Prostate gland (tissue), 2 donors: ENCODE measurements around the gene LYPD5. TPM values are rescaled to one million over a fixed set of nuclear protein-coding genes. Genes with fewer than 3 reads are reported as not detected.
A peak's percentile ranks its signal among the peaks of the same experiment; 100 is the strongest.
"Not testable (repeated sequence)": the region's sequence is repeated elsewhere in the genome, so short reads cannot be mapped to it uniquely, and the experiment has no call there.

ENCODE experiments used
- DNase-seq: peaks from one replicate; pipeline ENCODE4 v3.0.0-alpha.2; 2019; ENCODE audit warnings: low spot score
- H3K27ac ChIP-seq, 2 donors: fragments of 200-600 bp; sonication (generic); 2 replicates each; pipeline ENCODE4 v1.5.1; 2017 to 2019
- H3K27me3 ChIP-seq: fragments of 200-600 bp; sonication (generic); replicated peaks from 2 replicates; pipeline ENCODE4 v1.5.1; 2019; ENCODE audit not compliant: insufficient read depth
- H3K36me3 ChIP-seq, 2 donors: fragments of 200-600 bp; sonication (generic); 1 replicate in 1 of 2; 2 replicates in 1 of 2; pipeline versions ENCODE4 v1.5.1 to v1.8.1; 2017 to 2019
- H3K4me1 ChIP-seq: fragments of 200-600 bp; sonication (generic); replicated peaks from 2 replicates; pipeline ENCODE4 v1.5.1; 2019
- H3K4me3 ChIP-seq, 2 donors: fragments of 200-600 bp; sonication (generic); 2 replicates each; pipeline ENCODE4 v1.5.1; 2017 to 2019
- H3K9me3 ChIP-seq: fragments of 200-600 bp; sonication (generic); 2 replicates; pipeline ENCODE4 v1.5.1; 2017
- POLR2A ChIP-seq: fragments of 450-650 bp; IDR thresholded peaks from one replicate; pipeline ENCODE4 v1.6.1; 2016; ENCODE audit warnings: antibody characterized with exemption, mild to moderate bottlenecking
- POLR2AphosphoS5 ChIP-seq: sonication (generic); formaldehyde crosslinking; IDR thresholded peaks from one replicate; pipeline ENCODE4 v1.6.1; 2017; ENCODE audit warnings: antibody characterized with exemption
- WGBS: methylation state at CpG from one replicate; pipeline ENCODE4 v1.1.5; 2018; 5-methylcytosine and 5-hydroxymethylcytosine counted together
- intact Hi-C: fragments of 100-400 bp; cut with DNase I; formaldehyde crosslinking; loops from one replicate; pipeline ENCODE4 v1.14.2; 2022
- total RNA-seq, 2 donors: library from RNA; depleted of rRNA; stranded (reverse); fragments of >200 nt; gene quantifications; one replicate each; pipeline ENCODE4 v1.1.0, GENCODE V29; 2016
- TF ChIP-seq, protein P1 (sequence below), 4 experiments: fragments of 200-600 bp in 2 of 4; fragments of 450-650 bp in 2 of 4; sonication (generic) in 2 of 4; IDR thresholded peaks; 1 replicate in 3 of 4; 2 replicates in 1 of 4; pipeline ENCODE4 v1.5.1; 2016 to 2019; ENCODE audit warnings: antibody characterized with exemption in 4 of 4, mild to moderate bottlenecking in 2 of 4, moderate library complexity in 2 of 4

LYPD5 gene
- total RNA-seq, 2 donors from 2014 or later: 2.7 to 6.2 TPM

DNA sequence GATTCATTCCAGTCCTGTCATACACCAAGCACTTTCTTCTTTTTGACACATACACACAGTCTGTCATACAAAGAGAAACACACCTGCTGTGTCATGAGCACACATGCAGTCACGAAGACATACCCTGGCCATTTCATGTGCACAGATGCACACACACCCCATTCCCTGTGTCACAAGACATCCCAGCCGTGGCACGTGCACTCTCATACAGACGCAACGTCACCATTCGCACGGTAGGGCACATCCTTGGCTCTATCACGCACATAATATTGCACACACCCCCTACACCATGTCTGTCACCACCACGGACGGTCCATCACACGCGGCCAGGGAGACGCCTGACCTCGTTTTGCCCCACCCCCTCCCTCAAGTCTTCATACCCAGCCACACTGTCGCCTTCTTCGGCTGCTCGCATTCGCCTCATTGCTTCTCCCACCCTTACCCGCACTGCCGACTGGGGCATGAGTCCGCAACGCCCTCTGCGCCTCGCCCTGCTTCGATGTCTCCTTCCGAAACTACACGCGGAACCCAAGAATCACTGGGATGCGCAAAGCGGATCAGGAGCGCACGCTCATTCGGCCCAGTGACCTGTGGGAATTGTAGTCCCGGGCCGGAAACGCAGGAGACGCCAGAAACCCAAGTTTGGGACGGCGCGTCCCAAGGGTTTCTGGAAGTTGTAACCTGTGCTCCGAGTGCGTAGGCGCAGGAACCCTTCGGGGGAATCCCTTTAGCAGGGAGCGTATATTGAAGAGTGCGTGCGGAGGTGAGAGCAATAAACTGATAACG, 18.0 kb upstream of the LYPD5 start:
- Histone ChIP-seq H3K4me3 (peak overlapping the region; percentile 18 to 32), H3K36me3 (no peaks in the 10 kb centered on the region), H3K27ac (no peak overlapping the region), H3K27me3 (no peaks in the 10 kb centered on the region), H3K9me3 (no peaks in the 10 kb centered on the region), H3K4me1 (no peaks in the 10 kb centered on the region)
- DNase-seq: no peak
- 11% methylated on average over 48 of the region's 48 CpGs for WGBS
- peak; percentile 21 for TF ChIP-seq POLR2AphosphoS5
- no peak for TF ChIP-seq POLR2A
- intact Hi-C loops: no loop called here

DNA sequence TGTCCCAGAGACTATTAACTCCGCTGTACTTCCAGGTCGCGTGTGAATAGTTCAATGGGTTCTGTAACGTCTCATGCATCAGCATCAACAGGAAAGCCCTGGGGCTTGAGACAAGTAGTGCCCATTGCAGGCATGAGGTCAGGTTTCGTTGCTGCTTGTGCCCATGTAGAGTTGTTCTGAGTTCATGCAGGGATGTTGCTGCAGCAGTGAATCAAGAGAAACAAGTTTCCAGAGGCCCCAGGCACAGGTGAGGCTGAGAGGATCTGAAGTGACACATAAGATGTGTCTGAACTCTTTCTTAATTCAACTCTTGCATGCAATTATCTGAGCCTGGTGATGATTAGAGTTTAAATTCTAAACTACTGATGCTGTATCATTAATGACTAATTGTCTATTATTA, 16.3 kb upstream of the LYPD5 start:
- H3K27me3 ChIP-seq: no peaks in the 10 kb centered on the region
- H3K36me3 ChIP-seq: no peaks in the 10 kb centered on the region
- H3K9me3 ChIP-seq: no peaks in the 10 kb centered on the region
- intact Hi-C loops: no loop called here
- H3K4me3 ChIP-seq: no peak overlapping the region
- DNase-seq: no peak
- no peak overlapping the region for H3K27ac ChIP-seq
- TF ChIP-seq POLR2A (no peak), POLR2AphosphoS5 (no peak)
- TF ChIP-seq, protein P1, sequence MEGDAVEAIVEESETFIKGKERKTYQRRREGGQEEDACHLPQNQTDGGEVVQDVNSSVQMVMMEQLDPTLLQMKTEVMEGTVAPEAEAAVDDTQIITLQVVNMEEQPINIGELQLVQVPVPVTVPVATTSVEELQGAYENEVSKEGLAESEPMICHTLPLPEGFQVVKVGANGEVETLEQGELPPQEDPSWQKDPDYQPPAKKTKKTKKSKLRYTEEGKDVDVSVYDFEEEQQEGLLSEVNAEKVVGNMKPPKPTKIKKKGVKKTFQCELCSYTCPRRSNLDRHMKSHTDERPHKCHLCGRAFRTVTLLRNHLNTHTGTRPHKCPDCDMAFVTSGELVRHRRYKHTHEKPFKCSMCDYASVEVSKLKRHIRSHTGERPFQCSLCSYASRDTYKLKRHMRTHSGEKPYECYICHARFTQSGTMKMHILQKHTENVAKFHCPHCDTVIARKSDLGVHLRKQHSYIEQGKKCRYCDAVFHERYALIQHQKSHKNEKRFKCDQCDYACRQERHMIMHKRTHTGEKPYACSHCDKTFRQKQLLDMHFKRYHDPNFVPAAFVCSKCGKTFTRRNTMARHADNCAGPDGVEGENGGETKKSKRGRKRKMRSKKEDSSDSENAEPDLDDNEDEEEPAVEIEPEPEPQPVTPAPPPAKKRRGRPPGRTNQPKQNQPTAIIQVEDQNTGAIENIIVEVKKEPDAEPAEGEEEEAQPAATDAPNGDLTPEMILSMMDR (IDR thresholded peaks at IDR 0.05): no peak
- H3K4me1 ChIP-seq: no peaks in the 10 kb centered on the region
- 82% methylated on average over 5 of the region's 5 CpGs for WGBS

DNA sequence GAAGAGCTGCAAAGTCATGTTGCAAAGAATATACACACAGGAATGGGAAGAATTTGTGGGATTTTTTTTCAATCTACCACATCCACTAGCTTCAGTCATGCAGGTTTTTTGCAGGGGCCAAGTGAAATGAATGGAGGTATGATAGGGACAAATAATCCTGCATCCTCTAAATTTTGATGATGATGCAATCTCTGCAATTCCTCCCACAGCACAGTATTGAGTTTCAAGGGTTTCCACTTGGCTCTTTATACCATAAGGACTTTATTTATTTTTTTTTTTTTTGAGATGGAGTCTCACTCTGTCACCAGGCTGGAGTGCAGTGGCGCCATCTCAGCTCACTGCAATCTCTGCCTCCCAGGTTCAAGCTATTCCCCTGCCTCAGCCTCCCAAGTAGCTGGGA, 15.2 kb upstream of the LYPD5 start:
- H3K36me3 ChIP-seq, H3K9me3 ChIP-seq, H3K4me3 ChIP-seq, H3K27ac ChIP-seq, H3K27me3 ChIP-seq, H3K4me1 ChIP-seq, DNase-seq, intact Hi-C loops: not testable (repeated sequence)
- 91% methylated on average over 1 of the region's 1 CpG for WGBS

DNA sequence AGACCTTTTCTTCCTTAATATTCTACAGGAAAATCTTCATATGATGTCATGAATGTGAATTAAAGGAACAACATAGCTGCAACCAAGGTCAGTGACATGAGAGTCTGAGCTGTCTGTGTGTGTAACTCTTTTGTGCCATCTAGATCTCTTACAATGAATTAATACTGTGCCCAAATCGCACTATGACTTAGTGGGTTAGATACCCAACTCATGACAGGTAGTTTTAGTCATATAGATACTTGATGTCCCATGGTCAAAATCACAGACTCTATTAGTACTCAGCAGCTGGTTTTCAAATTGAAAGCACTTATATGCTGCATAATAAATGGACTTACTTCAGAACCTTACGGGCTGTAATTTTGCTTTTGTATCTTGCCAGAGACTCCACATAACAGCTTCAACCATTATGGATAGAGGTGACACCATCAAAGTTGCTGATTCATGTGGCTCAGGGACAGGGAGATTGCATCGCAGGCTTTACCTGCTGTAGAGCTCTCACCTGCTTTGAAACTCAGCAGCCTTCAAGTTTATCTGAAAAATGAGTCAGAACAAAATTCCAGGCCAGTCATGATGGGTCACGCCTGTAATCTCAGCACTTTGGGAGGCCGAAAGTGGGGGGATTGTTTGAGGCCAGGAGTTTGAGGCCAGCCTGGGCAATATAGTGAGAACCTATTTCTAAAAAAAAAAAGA, 12.6 kb upstream of the LYPD5 start:
- Histone ChIP-seq H3K27ac (no peak overlapping the region), H3K4me3 (no peak overlapping the region), H3K4me1 (no peaks in the 10 kb centered on the region), H3K9me3 (no peaks in the 10 kb centered on the region), H3K27me3 (no peaks in the 10 kb centered on the region), H3K36me3 (no peaks in the 10 kb centered on the region)
- TF ChIP-seq POLR2AphosphoS5 (no peak), POLR2A (no peak)
- TF ChIP-seq, protein P1 (IDR thresholded peaks at IDR 0.05): no peak
- intact Hi-C loops: no loop called here
- no peak for DNase-seq
- WGBS: 75% methylated on average over 5 of the region's 5 CpGs

DNA sequence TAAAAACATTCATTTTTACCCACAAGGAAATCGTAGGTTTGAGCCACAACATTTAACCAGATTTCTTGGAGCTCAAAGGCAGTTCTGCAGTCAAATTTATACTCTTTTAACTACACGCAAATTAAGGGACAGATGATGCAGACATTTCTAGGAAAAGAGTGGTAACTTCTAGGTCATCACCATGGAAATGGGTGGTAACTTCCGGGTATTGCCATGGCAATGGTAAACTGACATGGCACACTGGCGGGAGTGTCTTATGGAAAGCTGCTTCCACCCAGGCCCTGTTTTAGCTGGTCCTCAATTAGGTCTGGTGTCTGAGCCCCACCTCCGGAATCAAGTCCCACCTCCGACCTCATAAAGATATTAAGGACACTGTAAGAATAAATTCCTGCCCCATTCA, 10.4 kb upstream of the LYPD5 start:
- Histone ChIP-seq H3K4me3 (no peak overlapping the region), H3K36me3 (no peaks in the 10 kb centered on the region), H3K27ac (no peak overlapping the region), H3K27me3 (no peaks in the 10 kb centered on the region), H3K4me1 (no peaks in the 10 kb centered on the region), H3K9me3 (no peaks in the 10 kb centered on the region)
- intact Hi-C loops: no loop called here
- 69% methylated on average over 6 of the region's 6 CpGs for WGBS
- no peak for DNase-seq
- TF ChIP-seq, protein P1 (IDR thresholded peaks at IDR 0.05): no peak
- TF ChIP-seq POLR2AphosphoS5: no peak
- no peak for TF ChIP-seq POLR2A
